DND-41 (cell line): Measurements from ENCODE around the gene RELL1.

ENCODE experiments used
- ATAC-seq: fragments of 200-7000 bp; cut with Tn5 transposase; 3 replicates; pipeline ENCODE4 v1.9.1; 2021; ENCODE audit warnings: low read depth; ENCODE audit not compliant: insufficient read depth
- DNase-seq: peaks from one replicate; pipeline ENCODE4 v3.0.0-alpha.2; 2020
- H2AFZ ChIP-seq: 2 replicates; pipeline ENCODE4 v1.6.0; 2012; ENCODE audit warnings: low read depth, low read length
- H3K27ac ChIP-seq: 2 replicates; pipeline ENCODE4 v1.5.1; 2012; ENCODE audit warnings: low read length, inconsistent platforms
- H3K27me3 ChIP-seq: fragments of 200-600 bp; sonication (generic); 2 replicates; pipeline ENCODE4 v1.6.0; 2012; ENCODE audit warnings: low read length, mild to moderate bottlenecking, inconsistent platforms; ENCODE audit not compliant: insufficient read depth, poor library complexity
- H3K36me3 ChIP-seq: 2 replicates; pipeline ENCODE4 v1.5.1; 2012; ENCODE audit warnings: low read length, inconsistent platforms; ENCODE audit not compliant: insufficient read depth
- H3K4me1 ChIP-seq: 2 replicates; pipeline ENCODE4 v1.5.1; 2012; ENCODE audit warnings: mild to moderate bottlenecking, low read length; ENCODE audit not compliant: insufficient read depth
- H3K4me2 ChIP-seq: 2 replicates; pipeline ENCODE4 v1.6.0; 2012; ENCODE audit warnings: mild to moderate bottlenecking, moderate library complexity, low read length, inconsistent platforms; ENCODE audit not compliant: insufficient read depth
- H3K4me3 ChIP-seq, 2 experiments: fragments of 200-600 bp in 1 of 2; shearing (Covaris generic) in 1 of 2; 2 replicates each; pipeline ENCODE4 v1.5.1; 2012 to 2016; ENCODE audit warnings: inconsistent platforms in 2 of 2, low read length in 2 of 2, mild to moderate bottlenecking in 2 of 2, low read depth in 1 of 2, moderate library complexity in 1 of 2
- H3K79me2 ChIP-seq: 2 replicates; pipeline ENCODE4 v1.6.0; 2012; ENCODE audit warnings: low read length, inconsistent platforms; ENCODE audit not compliant: insufficient read depth
- H3K9ac ChIP-seq: 2 replicates; pipeline ENCODE4 v1.6.0; 2012; ENCODE audit warnings: low read depth, mild to moderate bottlenecking, inconsistent platforms, low read length, moderate library complexity
- H3K9me3 ChIP-seq: 2 replicates; pipeline ENCODE4 v1.5.1; 2012; ENCODE audit warnings: low read length, moderate library complexity, mild to moderate bottlenecking, inconsistent platforms; ENCODE audit not compliant: insufficient read depth, severe bottlenecking
- H4K20me1 ChIP-seq: 2 replicates; pipeline ENCODE4 v1.6.0; 2012; ENCODE audit warnings: low read length; ENCODE audit not compliant: insufficient read depth
- CTCF ChIP-seq: IDR thresholded peaks from 2 replicates; pipeline ENCODE4 v1.5.1; 2012; ENCODE audit warnings: borderline replicate concordance, low read length, moderate library complexity, mild to moderate bottlenecking; ENCODE audit not compliant: poor library complexity, severe bottlenecking; ENCODE audit errors: extremely low read depth
- EZH2 ChIP-seq: IDR thresholded peaks from 3 replicates; pipeline ENCODE4 v1.6.1; 2012; ENCODE audit warnings: borderline replicate concordance, low read depth, mild to moderate bottlenecking, moderate library complexity, low read length, inconsistent platforms; ENCODE audit not compliant: severe bottlenecking

The RELL1 gene

GRCh38 chr4:37705571-37705970, 19.4 kb upstream of the RELL1 start:
- Histone ChIP-seq H2AFZ (no peak overlapping the region), H3K27ac (no peak overlapping the region), H3K4me3 (no peak overlapping the region), H3K4me1 (no peaks in the 10 kb centered on the region), H4K20me1 (no peaks in the 10 kb centered on the region), H3K27me3 (no peaks in the 10 kb centered on the region), H3K9me3 (no peaks in the 10 kb centered on the region), H3K9ac (no peak overlapping the region), H3K79me2 (no peaks in the 10 kb centered on the region), H3K36me3 (no peaks in the 10 kb centered on the region), H3K4me2 (no peak overlapping the region)
- ATAC-seq, result no peak
- TF ChIP-seq CTCF, result no peak
- no peak for TF ChIP-seq EZH2
- no peak for DNase-seq

- Histone ChIP-seq H3K27me3 (no peaks in the 10 kb centered on the region), H3K4me2 (no peak overlapping the region)
These were observed 13.8 kb upstream of the RELL1 start for GRCh38 chr4:37699868-37700481.

DNA sequence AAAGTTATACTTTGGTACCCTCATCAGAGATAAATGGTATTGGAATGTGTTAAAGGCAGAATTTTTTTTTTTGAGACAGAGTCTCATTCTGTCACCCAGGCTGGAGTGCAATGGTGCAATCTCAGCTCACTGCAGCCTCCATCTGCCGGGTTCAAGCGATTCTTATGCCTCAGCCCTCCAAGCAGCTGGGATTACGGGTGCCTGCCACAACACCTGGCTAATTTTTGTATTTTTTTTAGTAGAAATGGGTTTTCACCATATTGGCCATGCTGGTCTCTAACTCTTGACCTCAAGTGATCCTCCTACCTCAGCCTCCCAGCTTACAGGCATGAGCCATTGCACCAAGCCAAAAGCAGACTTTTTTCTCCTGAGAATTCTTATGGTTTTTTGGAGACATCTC, 11.4 kb upstream of the RELL1 start:
- H3K9ac ChIP-seq, result no peak overlapping the region
- no peaks in the 10 kb centered on the region for H3K9me3 ChIP-seq
- H3K79me2 ChIP-seq, result no peaks in the 10 kb centered on the region
- no peaks in the 10 kb centered on the region for H4K20me1 ChIP-seq
- H3K4me3 ChIP-seq, result no peak overlapping the region
- H3K4me2 ChIP-seq, result no peak overlapping the region
- ATAC-seq, result no peak
- no peaks in the 10 kb centered on the region for H3K27me3 ChIP-seq
- no peak overlapping the region for H3K27ac ChIP-seq
- no peak overlapping the region for H2AFZ ChIP-seq
- no peaks in the 10 kb centered on the region for H3K4me1 ChIP-seq
- TF ChIP-seq EZH2 (no peak), CTCF (no peak)
- H3K36me3 ChIP-seq, result no peaks in the 10 kb centered on the region
- no peak for DNase-seq

More at GRCh38 chr4:37699868-37700481, 13.8 kb upstream of the RELL1 start:
- H3K27ac ChIP-seq, result no peak overlapping the region
- no peaks in the 10 kb centered on the region for H3K36me3 ChIP-seq
- H3K9me3 ChIP-seq, result no peaks in the 10 kb centered on the region
- no peaks in the 10 kb centered on the region for H3K4me1 ChIP-seq
- TF ChIP-seq EZH2, result no peak
- TF ChIP-seq CTCF, result no peak
- ATAC-seq, result no peak
- no peaks in the 10 kb centered on the region for H4K20me1 ChIP-seq
- no peak for DNase-seq
- H2AFZ ChIP-seq, result no peak overlapping the region
- H3K79me2 ChIP-seq, result no peaks in the 10 kb centered on the region
- no peak overlapping the region for H3K4me3 ChIP-seq
- no peak overlapping the region for H3K9ac ChIP-seq
